Activated naive CD4-positive, alpha-beta T cell treated with anti-CD3 and anti-CD28 coated beads, Interleukin-2, amount 10 ng/mL, durations not matched to agents 7 days and 5 days (primary cell): ENCODE results near the gene HPCAL1.

ENCODE experiments used
- CTCF ChIA-PET: fragments of 350-600 bp; sonication (Branson Sonifier 250); formaldehyde crosslinking; loops from one replicate; lab custom pipeline; 2021; ENCODE audit warnings: antibody characterized with exemption; lab: Charles Lee
- DNase-seq: peaks from one replicate; pipeline ENCODE4 v3.0.0-alpha.2; 2020
- H3K27ac Mint-ChIP-seq: one replicate; pipeline ENCODE4 v1.8.0; 2021; ENCODE audit warnings: mild to moderate bottlenecking, moderate library complexity, mixed read lengths
- H3K27me3 Mint-ChIP-seq: one replicate; pipeline ENCODE4 v1.8.0; 2021; ENCODE audit warnings: mild to moderate bottlenecking, mixed read lengths
- H3K36me3 Mint-ChIP-seq: one replicate; pipeline ENCODE4 v1.8.0; 2021; ENCODE audit warnings: mixed read lengths
- H3K4me1 Mint-ChIP-seq: one replicate; pipeline ENCODE4 v1.8.0; 2021; ENCODE audit warnings: mixed read lengths
- H3K4me3 Mint-ChIP-seq: one replicate; pipeline ENCODE4 v1.8.0; 2021; ENCODE audit warnings: mild to moderate bottlenecking, moderate library complexity, mixed read lengths
- H3K9me3 Mint-ChIP-seq: one replicate; pipeline ENCODE4 v1.8.0; 2021; ENCODE audit warnings: mixed read lengths

Gene HPCAL1

GRCh38 chr2:10274376-10274775, 28.3 kb upstream of the HPCAL1 start:
- H3K27me3 Mint-ChIP-seq, result peaks cover 41% of the 10 kb centered on the region
- H3K36me3 Mint-ChIP-seq, result no peaks in the 10 kb centered on the region
- no peaks in the 10 kb centered on the region for H3K9me3 Mint-ChIP-seq
- CTCF ChIA-PET, result no interaction called here
- no peak overlapping the region for H3K27ac Mint-ChIP-seq
- DNase-seq, result no peak
- H3K4me1 Mint-ChIP-seq, result peaks cover 16% of the 10 kb centered on the region
- H3K4me3 Mint-ChIP-seq, result no peak overlapping the region

DNA sequence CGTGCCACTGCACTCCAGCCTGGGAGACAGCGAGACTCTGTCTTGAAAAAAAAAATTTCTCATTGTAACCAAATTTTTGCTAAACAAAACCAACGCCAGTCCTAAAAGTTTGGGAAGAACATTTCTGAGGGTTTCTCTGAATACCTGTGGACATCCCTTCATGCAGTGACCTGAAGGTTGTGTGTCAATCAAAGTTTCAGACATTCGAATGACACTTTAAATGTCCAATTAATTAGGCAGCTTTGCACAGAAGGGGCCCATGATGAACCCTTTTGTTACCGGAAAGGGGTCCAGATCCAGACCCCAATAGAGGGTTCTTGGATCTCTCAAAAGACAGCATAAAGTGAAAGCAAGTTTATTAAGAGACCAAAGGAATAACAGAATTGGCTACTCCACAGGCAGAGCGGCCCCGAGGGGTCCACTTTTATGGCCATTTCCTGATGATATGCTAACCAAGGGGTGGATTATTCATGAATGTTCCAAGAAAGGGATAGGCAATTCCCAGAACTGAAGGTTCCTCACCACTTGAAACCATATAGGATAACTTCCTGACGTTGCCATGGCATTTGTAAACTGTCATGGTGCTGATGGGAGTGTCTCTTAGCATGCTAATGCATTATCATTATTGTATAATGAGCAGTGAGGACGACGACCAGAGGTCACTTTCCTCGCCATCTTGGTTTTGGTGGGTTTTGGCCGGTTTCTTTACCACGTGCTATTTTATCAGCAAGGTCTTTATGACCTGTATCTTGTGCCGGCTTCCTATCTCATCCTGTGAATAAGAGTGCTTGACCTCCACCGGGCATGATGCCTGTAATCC, 27.5 kb upstream of the HPCAL1 start:
- Mint-ChIP-seq H3K4me3 (no peak overlapping the region), H3K4me1 (peaks cover 15% of the 10 kb centered on the region), H3K27me3 (peaks cover 43% of the 10 kb centered on the region), H3K27ac (no peak overlapping the region), H3K9me3 (no peaks in the 10 kb centered on the region), H3K36me3 (no peaks in the 10 kb centered on the region)
- DNase-seq, result no peak
- CTCF ChIA-PET, result no interaction called here

GRCh38 chr2:10276481-10277292, 26.0 kb upstream of the HPCAL1 start:
- peaks cover 54% of the 10 kb centered on the region for H3K27me3 Mint-ChIP-seq
- no peak overlapping the region for H3K4me3 Mint-ChIP-seq
- DNase-seq, result no peak
- CTCF ChIA-PET, result no interaction called here
- H3K9me3 Mint-ChIP-seq, result no peaks in the 10 kb centered on the region
- H3K4me1 Mint-ChIP-seq, result peaks cover 10% of the 10 kb centered on the region
- H3K36me3 Mint-ChIP-seq, result no peaks in the 10 kb centered on the region
- H3K27ac Mint-ChIP-seq, result no peak overlapping the region

GRCh38 chr2:10277293-10278028, 25.2 kb upstream of the HPCAL1 start:
- Mint-ChIP-seq H3K36me3 (no peaks in the 10 kb centered on the region), H3K27me3 (peaks cover 59% of the 10 kb centered on the region), H3K9me3 (no peaks in the 10 kb centered on the region), H3K27ac (no peak overlapping the region), H3K4me1 (peaks cover 10% of the 10 kb centered on the region), H3K4me3 (no peak overlapping the region)
- CTCF ChIA-PET, result no interaction called here
- no peak for DNase-seq

DNA sequence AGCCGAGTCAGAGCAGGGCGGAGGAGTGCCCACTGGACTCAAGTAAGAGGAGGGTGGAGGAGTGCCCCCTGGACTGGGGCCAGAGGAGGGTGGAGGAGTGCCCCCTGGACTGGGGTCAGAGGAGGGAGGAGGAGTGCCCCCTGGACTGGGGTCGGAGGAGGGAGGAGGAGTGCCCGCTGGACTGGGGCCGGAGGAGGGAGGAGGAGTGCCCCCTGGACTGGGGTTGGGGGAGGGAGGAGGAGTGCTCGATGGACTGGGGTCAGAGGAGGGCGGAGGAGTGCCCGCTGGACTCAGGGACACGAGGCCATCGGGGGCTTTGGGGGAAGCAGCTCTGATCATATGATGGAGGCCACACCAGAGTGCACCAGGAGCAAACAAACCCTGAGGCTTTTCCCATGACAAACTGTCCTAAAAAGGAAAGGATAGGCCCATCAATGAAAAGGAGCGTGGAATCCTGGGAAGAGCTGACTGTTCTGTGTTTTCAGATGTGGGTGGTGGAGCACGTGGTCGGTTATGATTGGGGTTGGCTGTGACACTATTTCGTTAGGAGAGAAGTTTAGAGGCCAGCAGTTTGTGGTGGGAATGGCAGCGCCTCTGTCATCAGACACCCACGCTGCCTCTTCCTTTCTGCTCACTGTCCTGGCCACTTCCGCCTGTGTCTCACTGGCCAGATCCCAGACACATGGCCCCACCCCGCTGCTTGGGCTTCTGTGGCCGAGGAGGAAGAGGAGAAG, 24.5 kb upstream of the HPCAL1 start:
- Mint-ChIP-seq H3K9me3 (no peaks in the 10 kb centered on the region), H3K36me3 (no peaks in the 10 kb centered on the region), H3K27ac (no peak overlapping the region), H3K4me1 (peaks cover 10% of the 10 kb centered on the region), H3K4me3 (no peak overlapping the region), H3K27me3 (peaks cover 61% of the 10 kb centered on the region)
- no peak for DNase-seq
- CTCF ChIA-PET, result interaction anchor here (2.8 kb wide), 1 partner anchor 131 kb away, joined by 10 read pairs; no protein-coding TSS in a partner anchor

DNA sequence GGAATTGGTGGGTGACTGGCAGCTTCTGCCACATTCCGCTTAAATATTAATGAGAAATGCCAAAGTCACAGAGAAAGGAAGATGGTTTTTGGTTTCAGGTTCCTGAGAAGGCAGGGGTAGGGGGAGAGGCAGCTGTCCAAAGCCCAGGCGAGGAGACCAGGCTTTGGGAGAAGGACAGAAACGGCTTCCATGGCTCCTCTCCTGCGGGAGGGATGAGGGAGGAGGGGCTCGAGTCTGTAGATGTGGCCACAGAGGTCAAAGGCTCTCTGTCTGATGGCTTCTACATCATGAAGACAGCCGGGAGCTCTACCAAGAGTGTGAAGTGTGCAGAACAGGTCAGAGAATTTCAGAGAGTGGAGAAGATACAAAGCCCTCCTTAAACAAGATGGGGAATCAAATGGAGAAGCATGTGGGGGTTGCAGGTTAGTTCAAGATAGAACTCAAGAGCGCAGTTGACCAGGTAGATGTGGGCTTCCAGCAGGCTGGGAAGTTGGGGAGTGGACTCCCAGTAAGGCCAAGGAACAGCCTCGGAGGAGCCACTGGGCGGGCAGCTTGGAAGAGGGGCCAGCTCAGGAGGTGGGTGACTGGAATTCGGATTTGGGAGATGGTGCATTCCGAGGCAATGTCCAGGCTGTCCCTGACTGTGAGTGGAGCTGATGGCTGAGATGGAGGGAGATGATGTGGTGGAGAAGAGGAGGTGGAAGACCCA, 23.8 kb upstream of the HPCAL1 start:
- H3K27ac Mint-ChIP-seq, result no peak overlapping the region
- H3K36me3 Mint-ChIP-seq, result no peaks in the 10 kb centered on the region
- peaks cover 61% of the 10 kb centered on the region for H3K27me3 Mint-ChIP-seq
- H3K9me3 Mint-ChIP-seq, result no peaks in the 10 kb centered on the region
- no peak overlapping the region for H3K4me3 Mint-ChIP-seq
- CTCF ChIA-PET, result interaction anchor here (2.8 kb wide), 1 partner anchor 130 kb away, joined by 10 read pairs; no protein-coding TSS in a partner anchor
- H3K4me1 Mint-ChIP-seq, result peaks cover 10% of the 10 kb centered on the region
- no peak for DNase-seq

- Mint-ChIP-seq H3K9me3 (no peaks in the 10 kb centered on the region), H3K4me1 (peaks cover 10% of the 10 kb centered on the region), H3K27me3 (peaks cover 66% of the 10 kb centered on the region), H3K36me3 (no peaks in the 10 kb centered on the region), H3K27ac (no peak overlapping the region), H3K4me3 (no peak overlapping the region)
- DNase-seq, result no peak
- CTCF ChIA-PET, result interaction anchor here (2.8 kb wide), 1 partner anchor 130 kb away, joined by 10 read pairs; no protein-coding TSS in a partner anchor
Observed at GRCh38 chr2:10279472-10279870, 23.2 kb upstream of the HPCAL1 start.

DNA sequence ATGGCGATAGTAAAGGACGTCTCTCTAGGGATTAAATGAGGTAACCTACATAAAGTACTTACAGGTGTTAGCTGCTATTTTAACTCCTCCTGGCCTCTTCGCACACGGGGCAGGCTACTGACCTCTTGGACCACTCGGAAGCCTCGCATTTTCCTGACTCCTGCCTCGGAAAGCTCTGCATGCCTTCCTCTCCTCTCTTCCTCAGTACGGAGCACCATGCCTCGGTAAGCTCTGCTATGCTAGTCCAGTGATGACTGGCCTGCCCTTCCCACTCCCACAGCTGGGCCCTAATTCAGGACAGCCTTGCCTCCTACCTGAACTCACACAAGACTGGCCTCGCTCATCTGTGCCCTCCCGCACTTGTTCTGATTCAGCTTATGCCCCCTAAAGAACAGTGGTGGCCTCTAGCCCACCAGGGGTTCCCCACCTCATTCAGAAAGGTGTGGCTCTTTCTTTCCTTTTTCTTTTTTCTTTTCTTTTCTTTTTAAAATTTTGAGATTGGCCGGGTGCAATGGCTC, 22.7 kb upstream of the HPCAL1 start:
- Mint-ChIP-seq H3K27ac (no peak overlapping the region), H3K9me3 (no peaks in the 10 kb centered on the region), H3K27me3 (peaks cover 66% of the 10 kb centered on the region), H3K4me3 (no peak overlapping the region), H3K4me1 (peaks cover 10% of the 10 kb centered on the region), H3K36me3 (no peaks in the 10 kb centered on the region)
- DNase-seq, result no peak
- CTCF ChIA-PET, result interaction anchor here (2.8 kb wide), 1 partner anchor 129 kb away, joined by 10 read pairs; no protein-coding TSS in a partner anchor

GRCh38 chr2:10281891-10282290, 20.8 kb upstream of the HPCAL1 start:
- no peak for DNase-seq
- Mint-ChIP-seq H3K27me3 (peaks cover 65% of the 10 kb centered on the region), H3K9me3 (no peaks in the 10 kb centered on the region), H3K36me3 (no peaks in the 10 kb centered on the region), H3K4me1 (peaks cover 10% of the 10 kb centered on the region), H3K4me3 (no peak overlapping the region), H3K27ac (no peak overlapping the region)
- CTCF ChIA-PET, result interaction anchor here (1.5 kb wide), 1 partner anchor 22 kb away, joined by 3 read pairs; no protein-coding TSS in a partner anchor

GRCh38 chr2:10282611-10283105, 20.0 kb upstream of the HPCAL1 start:
- Mint-ChIP-seq H3K4me3 (no peak overlapping the region), H3K36me3 (no peaks in the 10 kb centered on the region), H3K9me3 (no peaks in the 10 kb centered on the region), H3K4me1 (peaks cover 5% of the 10 kb centered on the region), H3K27ac (no peak overlapping the region), H3K27me3 (peaks cover 63% of the 10 kb centered on the region)
- no peak for DNase-seq
- CTCF ChIA-PET, result interaction anchor here (0.9 to 1.5 kb wide), 3 partner anchors 21 to 127 kb away, joined by 3 read pairs; no protein-coding TSS in a partner anchor

GRCh38 chr2:10283106-10284062, 19.3 kb upstream of the HPCAL1 start:
- Mint-ChIP-seq H3K27ac (no peak overlapping the region), H3K36me3 (no peaks in the 10 kb centered on the region), H3K4me3 (no peak overlapping the region), H3K27me3 (peaks cover 60% of the 10 kb centered on the region), H3K4me1 (peaks cover 2% of the 10 kb centered on the region), H3K9me3 (no peaks in the 10 kb centered on the region)
- CTCF ChIA-PET, result interaction anchor here (0.6 to 1.5 kb wide), 4 partner anchors 20 to 126 kb away, joined by 3 read pairs; no protein-coding TSS in a partner anchor
- no peak for DNase-seq
